Activated CD4-positive, alpha-beta T cell treated with anti-CD3 and anti-CD28 coated beads, Interleukin-2, amount 10 ng/mL, durations not matched to agents 24 days and 14 days (primary cell): Measurements from ENCODE around the gene CALCOCO2. TPM values are rescaled to one million over a fixed set of nuclear protein-coding genes. Genes with fewer than 3 reads are reported as not detected.

Experiments used
- DNase-seq: peaks from one replicate; pipeline ENCODE4 v3.0.0; 2022
- H3K27ac Mint-ChIP-seq: one replicate; pipeline ENCODE4 v1.8.0; 2022; ENCODE audit warnings: mild to moderate bottlenecking, mixed read lengths
- H3K27me3 Mint-ChIP-seq: one replicate; pipeline ENCODE4 v1.8.0; 2022; ENCODE audit warnings: mixed read lengths
- H3K36me3 Mint-ChIP-seq: one replicate; pipeline ENCODE4 v1.8.0; 2022; ENCODE audit warnings: low read depth, mild to moderate bottlenecking, mixed read lengths
- H3K4me1 Mint-ChIP-seq: one replicate; pipeline ENCODE4 v1.8.0; 2021; ENCODE audit warnings: mixed read lengths
- H3K4me3 Mint-ChIP-seq: one replicate; pipeline ENCODE4 v1.8.0; 2022; ENCODE audit warnings: mild to moderate bottlenecking, moderate library complexity, mixed read lengths
- H3K9me3 Mint-ChIP-seq: one replicate; pipeline ENCODE4 v1.8.0; 2021; ENCODE audit warnings: mixed read lengths
- intact Hi-C: fragments of 100-400 bp; cut with micrococcal nuclease; formaldehyde crosslinking; loops from one replicate; pipeline ENCODE4 v1.15.1; 2023
- total RNA-seq: library from RNA; stranded (reverse); gene quantifications from 2 replicates; pipeline ENCODE4 v1.2.3, GENCODE V29; 2022

Gene CALCOCO2
- total RNA-seq, 1 donor from 2014 or later: 48.1 TPM

DNA sequence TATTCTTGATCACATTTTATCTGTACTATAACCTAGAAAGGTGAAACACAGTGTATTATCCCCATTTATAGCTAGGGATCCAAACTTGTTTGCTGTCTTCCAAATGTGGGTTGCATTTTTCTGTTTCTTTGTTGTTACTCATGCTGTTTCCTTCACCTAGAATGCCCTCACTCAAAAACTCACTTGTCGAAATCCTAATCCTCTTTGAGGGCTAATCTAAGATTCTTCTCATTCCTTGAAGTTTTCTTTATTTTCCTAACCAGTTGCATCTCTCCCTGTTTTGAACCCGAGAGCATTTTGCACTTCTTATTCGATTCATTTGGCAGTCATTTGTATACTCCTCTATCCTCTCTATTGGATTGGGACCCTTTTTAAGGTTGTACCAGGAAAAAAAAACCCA, 9.6 kb downstream of the CALCOCO2 start:
- no peaks in the 10 kb centered on the region for H3K27me3 Mint-ChIP-seq
- no peaks in the 10 kb centered on the region for H3K9me3 Mint-ChIP-seq
- intact Hi-C loops: no loop called here
- H3K36me3 Mint-ChIP-seq: peaks cover 30% of the 10 kb centered on the region
- no peak for DNase-seq
- H3K27ac Mint-ChIP-seq: no peak overlapping the region
- H3K4me1 Mint-ChIP-seq: peaks cover 48% of the 10 kb centered on the region
- H3K4me3 Mint-ChIP-seq: peak overlapping the region; percentile 69

DNA sequence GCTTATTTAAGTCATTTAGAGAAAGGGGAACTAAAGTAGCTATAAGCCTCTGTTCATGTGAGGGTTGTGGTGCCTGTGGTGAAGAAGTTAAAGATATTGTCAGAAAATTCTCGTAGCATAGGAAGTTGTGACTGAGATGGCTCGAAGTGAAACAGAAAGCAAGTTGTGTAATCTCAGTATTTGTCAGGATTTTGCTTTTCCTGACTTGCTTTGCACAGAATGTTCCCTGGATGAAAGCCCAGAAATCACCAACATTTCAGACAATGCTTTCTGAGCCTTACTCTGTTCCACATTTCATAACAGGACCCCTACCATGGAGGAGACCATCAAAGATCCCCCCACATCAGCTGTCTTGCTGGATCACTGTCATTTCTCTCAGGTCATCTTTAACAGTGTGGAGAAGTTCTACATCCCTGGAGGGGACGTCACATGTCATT, 10.6 kb downstream of the CALCOCO2 start:
- intact Hi-C loops: loop anchor here (1.0 kb wide), 1 partner anchor 10 kb away; the partner anchor contains the start of gene CALCOCO2
- Mint-ChIP-seq H3K4me3 (peak overlapping the region; percentile 69), H3K27me3 (no peaks in the 10 kb centered on the region), H3K4me1 (peaks cover 38% of the 10 kb centered on the region), H3K36me3 (peaks cover 29% of the 10 kb centered on the region), H3K9me3 (no peaks in the 10 kb centered on the region), H3K27ac (peak overlapping the region; percentile 63)
- peak; percentile 87 for DNase-seq

DNA sequence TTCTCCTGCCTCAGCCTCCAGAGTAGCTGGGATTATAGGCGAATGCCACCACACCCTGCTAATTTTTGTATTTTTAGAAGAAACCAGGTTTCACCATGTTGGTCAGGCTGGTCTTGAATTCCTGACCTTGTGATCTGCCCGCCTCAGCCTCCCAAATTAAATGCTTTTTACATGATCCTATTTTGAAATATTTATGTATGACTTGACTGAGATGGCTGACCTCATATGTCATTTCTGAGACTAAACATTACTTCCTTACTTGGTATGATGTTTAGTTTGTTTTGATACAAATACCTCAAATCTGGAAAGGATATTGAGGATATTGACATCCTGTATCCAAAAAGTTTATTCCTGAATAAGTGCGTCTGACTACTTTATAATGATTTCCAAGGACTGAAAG, 11.9 kb downstream of the CALCOCO2 start:
- no peak overlapping the region for H3K4me3 Mint-ChIP-seq
- peaks cover 33% of the 10 kb centered on the region for H3K36me3 Mint-ChIP-seq
- H3K4me1 Mint-ChIP-seq: peaks cover 30% of the 10 kb centered on the region
- no peak for DNase-seq
- H3K9me3 Mint-ChIP-seq: no peaks in the 10 kb centered on the region
- intact Hi-C loops: no loop called here
- H3K27ac Mint-ChIP-seq: no peak overlapping the region
- no peaks in the 10 kb centered on the region for H3K27me3 Mint-ChIP-seq

- DNase-seq: no peak
- Mint-ChIP-seq H3K27me3 (no peaks in the 10 kb centered on the region), H3K4me3 (no peak overlapping the region), H3K36me3 (peaks cover 38% of the 10 kb centered on the region), H3K9me3 (no peaks in the 10 kb centered on the region), H3K4me1 (peaks cover 24% of the 10 kb centered on the region), H3K27ac (no peak overlapping the region)
- intact Hi-C loops: no loop called here
These were observed 12.5 kb downstream of the CALCOCO2 start for GRCh38 chr17:48843187-48843900.

DNA sequence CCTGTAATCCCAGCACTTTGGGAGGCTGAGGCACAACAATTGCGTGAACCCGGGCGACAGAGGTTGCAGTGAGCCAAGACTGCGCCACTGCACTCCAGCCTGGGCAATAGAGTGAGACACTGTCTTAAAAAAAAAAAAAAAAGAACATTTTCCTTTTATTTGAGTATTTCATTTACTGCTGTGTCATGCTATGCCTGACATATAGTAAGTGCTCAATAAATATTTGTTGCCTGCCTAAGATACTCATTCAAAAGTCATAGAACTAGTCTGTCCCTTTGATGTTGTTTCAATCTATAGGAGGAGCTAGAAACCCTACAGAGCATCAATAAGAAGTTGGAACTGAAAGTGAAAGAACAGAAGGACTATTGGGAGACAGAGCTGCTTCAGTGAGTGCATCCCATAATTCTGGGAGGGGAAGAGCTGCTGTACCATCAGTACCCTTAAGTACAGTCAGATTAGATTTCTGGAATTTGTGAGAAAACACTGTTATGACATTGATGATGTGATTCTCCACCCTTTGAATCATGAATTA, 20.0 kb downstream of the CALCOCO2 start:
- peak overlapping the region; percentile 60 for H3K27ac Mint-ChIP-seq
- no peaks in the 10 kb centered on the region for H3K27me3 Mint-ChIP-seq
- DNase-seq: no peak
- H3K4me1 Mint-ChIP-seq: peaks cover 11% of the 10 kb centered on the region
- H3K4me3 Mint-ChIP-seq: no peak overlapping the region
- intact Hi-C loops: no loop called here
- peaks cover 52% of the 10 kb centered on the region for H3K36me3 Mint-ChIP-seq
- H3K9me3 Mint-ChIP-seq: no peaks in the 10 kb centered on the region

DNA sequence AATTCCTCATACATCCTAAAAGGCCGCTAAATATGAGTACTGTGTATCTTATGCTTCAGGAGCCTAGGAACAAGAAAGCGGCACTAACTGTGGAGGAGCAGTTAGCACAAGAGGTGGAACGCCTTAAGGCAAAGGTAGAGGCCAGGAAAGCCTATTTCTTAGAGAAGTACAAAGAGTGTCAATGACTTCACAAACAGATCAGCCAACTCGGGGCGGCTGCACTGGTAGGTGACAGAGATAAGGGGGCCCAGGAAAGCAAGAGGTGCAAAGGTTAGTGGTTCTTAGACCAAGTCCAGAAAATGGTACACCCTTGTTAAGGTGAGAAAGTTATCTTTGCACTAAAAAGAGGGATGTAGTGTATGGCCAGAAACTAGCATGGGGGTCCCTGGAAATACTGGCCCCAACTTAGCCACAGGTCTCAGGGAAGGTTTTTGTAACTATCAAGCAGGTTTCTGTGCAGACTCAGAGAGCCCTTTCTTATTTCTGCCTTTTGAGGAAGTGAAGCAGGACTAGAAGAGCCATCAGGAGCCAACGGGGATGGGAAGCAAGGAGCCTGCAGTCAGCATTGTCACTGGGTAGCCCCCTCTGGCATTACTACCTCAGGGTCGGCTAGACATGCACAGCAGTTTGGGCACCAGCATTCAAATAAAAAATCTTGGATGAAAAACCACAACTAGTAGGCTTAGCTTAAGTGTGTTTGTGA, 24.1 kb downstream of the CALCOCO2 start:
- intact Hi-C loops: no loop called here
- H3K9me3 Mint-ChIP-seq: no peaks in the 10 kb centered on the region
- no peaks in the 10 kb centered on the region for H3K27me3 Mint-ChIP-seq
- peaks cover 47% of the 10 kb centered on the region for H3K36me3 Mint-ChIP-seq
- DNase-seq: no peak
- H3K4me3 Mint-ChIP-seq: no peak overlapping the region
- H3K4me1 Mint-ChIP-seq: peaks cover 17% of the 10 kb centered on the region
- H3K27ac Mint-ChIP-seq: no peak overlapping the region

GRCh38 chr17:48856122-48856821, 25.4 kb downstream of the CALCOCO2 start:
- no peak for DNase-seq
- Mint-ChIP-seq H3K4me1 (peaks cover 11% of the 10 kb centered on the region), H3K9me3 (no peaks in the 10 kb centered on the region), H3K27ac (no peak overlapping the region), H3K36me3 (peaks cover 54% of the 10 kb centered on the region), H3K4me3 (no peak overlapping the region), H3K27me3 (no peaks in the 10 kb centered on the region)
- intact Hi-C loops: no loop called here

GRCh38 chr17:48860034-48860433, 29.2 kb downstream of the CALCOCO2 start:
- Mint-ChIP-seq H3K9me3 (no peaks in the 10 kb centered on the region), H3K27me3 (no peaks in the 10 kb centered on the region), H3K4me1 (peaks cover 7% of the 10 kb centered on the region), H3K36me3 (peaks cover 62% of the 10 kb centered on the region), H3K4me3 (no peak overlapping the region), H3K27ac (no peak overlapping the region)
- DNase-seq: no peak
- intact Hi-C loops: no loop called here

DNA sequence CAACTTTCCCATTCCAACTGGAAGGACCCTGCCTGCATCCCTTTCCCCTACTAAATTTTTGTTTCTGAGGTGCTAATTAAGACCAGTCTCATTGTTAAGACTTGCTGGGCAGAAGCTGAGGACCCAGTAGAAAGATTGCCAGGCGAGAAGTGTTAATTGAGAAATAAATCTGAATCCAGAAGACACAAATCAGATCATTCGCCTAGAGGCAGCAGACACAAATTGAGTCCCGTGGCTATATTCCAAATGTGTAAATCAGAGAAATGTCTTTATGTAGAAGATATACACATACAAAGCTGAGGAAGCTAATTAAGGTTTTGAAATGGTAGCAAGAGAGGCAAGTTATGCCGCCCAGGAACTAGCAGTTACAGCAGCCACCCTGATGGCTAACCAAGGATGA, 29.6 kb downstream of the CALCOCO2 start:
- peaks cover 7% of the 10 kb centered on the region for H3K4me1 Mint-ChIP-seq
- H3K4me3 Mint-ChIP-seq: no peak overlapping the region
- intact Hi-C loops: no loop called here
- H3K27ac Mint-ChIP-seq: no peak overlapping the region
- peaks cover 60% of the 10 kb centered on the region for H3K36me3 Mint-ChIP-seq
- no peaks in the 10 kb centered on the region for H3K9me3 Mint-ChIP-seq
- no peaks in the 10 kb centered on the region for H3K27me3 Mint-ChIP-seq
- no peak for DNase-seq

DNA sequence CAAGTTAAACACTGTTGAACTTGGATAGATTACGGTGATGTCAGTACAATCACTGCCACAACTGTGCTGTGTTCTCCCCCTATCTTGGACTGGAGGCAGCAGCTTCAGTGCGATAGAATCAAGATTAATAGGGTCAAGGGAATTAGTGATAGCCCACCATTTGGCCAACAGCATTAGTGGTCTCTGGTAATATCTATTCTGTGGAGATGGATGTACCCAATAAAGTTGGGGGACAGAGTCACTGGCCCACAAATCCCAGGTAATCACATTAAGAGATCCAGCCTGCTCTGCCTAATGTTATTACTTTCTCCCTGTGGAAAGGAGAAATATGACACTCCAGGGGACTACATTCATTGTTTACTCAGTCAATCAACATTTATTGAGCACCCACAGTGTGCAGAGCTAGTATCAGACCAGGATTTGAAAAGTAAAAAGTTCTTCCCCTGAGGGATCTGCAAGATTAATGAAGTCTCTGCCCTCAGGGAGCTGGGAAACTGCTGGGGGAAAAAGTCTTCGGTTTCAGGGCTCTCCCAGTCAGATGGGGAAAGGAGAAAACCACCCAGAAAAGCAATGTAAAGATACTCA, 38.2 kb downstream of the CALCOCO2 start:
- H3K36me3 Mint-ChIP-seq: peaks cover 18% of the 10 kb centered on the region
- H3K27ac Mint-ChIP-seq: no peak overlapping the region
- no peak for DNase-seq
- peaks cover 5% of the 10 kb centered on the region for H3K27me3 Mint-ChIP-seq
- H3K9me3 Mint-ChIP-seq: no peaks in the 10 kb centered on the region
- intact Hi-C loops: no loop called here
- peaks cover 4% of the 10 kb centered on the region for H3K4me1 Mint-ChIP-seq
- no peak overlapping the region for H3K4me3 Mint-ChIP-seq

- intact Hi-C loops: no loop called here
- DNase-seq: no peak
- Mint-ChIP-seq H3K27ac (no peak overlapping the region), H3K4me1 (peaks cover 4% of the 10 kb centered on the region), H3K4me3 (no peak overlapping the region), H3K27me3 (peaks cover 5% of the 10 kb centered on the region), H3K9me3 (no peaks in the 10 kb centered on the region), H3K36me3 (peaks cover 10% of the 10 kb centered on the region)
These were observed 39.0 kb downstream of the CALCOCO2 start for GRCh38 chr17:48869821-48870318.

DNA sequence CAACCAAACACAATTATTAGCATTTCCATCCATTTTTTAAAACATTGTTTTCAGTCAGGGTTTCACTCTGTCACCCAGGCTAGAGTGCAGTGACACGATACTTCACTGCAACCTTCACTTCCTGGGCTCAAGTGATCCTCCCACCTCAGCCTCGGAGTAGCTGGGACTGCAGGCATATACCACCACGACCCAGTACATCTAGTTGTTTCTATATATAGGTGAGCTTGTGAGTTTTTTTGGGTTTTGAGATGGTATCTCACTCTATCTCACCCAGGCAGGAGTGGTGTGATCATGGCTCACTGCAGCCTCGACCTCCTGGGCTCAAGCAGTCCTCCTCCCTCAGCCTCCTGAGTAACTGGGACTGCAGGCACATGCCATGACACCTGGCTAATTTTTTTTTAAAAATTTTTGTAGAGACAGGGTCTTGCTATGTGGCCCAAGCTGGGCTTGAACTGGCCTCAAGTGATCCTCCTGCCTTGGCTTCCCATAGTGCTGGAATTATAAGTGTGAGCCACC, 40.3 kb downstream of the CALCOCO2 start:
- intact Hi-C loops: no loop called here
- H3K9me3 Mint-ChIP-seq: no peaks in the 10 kb centered on the region
- H3K36me3 Mint-ChIP-seq: peaks cover 3% of the 10 kb centered on the region
- no peak for DNase-seq
- H3K4me1 Mint-ChIP-seq: peaks cover 4% of the 10 kb centered on the region
- peaks cover 5% of the 10 kb centered on the region for H3K27me3 Mint-ChIP-seq
- H3K4me3 Mint-ChIP-seq: no peak overlapping the region
- no peak overlapping the region for H3K27ac Mint-ChIP-seq

DNA sequence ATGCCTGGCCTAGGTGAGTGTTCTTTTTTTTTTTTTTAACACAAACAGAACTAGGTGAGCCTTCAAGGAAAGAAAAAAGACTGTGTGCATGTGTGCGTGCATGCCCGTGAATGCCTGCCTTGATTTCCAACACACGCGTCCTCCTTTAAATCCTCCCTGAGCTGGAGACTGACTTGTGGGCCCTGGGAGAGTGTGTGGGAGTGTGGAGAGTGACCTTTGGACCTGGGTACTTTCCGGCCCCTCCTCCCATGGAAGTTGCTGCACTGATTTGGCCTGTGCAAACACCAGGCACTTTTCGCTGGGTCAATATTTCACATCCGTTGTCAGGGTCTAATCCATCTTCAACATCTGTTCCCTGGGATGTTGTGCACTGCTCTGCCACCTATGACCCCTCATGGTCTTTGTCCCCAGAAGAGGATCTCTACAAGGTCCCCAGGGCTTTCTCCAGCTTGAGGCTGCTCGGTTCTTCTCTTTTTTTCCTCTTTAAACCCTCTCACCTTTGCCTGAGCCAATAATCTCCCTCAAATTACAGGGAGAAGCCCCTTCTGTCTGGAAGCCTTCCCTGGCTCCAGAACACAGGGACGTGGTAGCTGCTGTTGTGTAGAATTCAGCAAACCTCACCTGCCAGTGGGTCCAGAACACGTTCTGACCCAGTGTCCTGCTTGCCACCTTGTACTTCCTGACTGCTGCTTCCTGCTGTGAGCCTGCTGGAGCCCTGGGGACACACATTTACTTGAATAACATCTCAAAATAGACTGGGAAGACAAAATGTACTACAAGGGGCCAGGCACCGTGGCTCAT, 40.9 kb downstream of the CALCOCO2 start:
- H3K27me3 Mint-ChIP-seq: peaks cover 7% of the 10 kb centered on the region
- H3K27ac Mint-ChIP-seq: no peak overlapping the region
- intact Hi-C loops: no loop called here
- H3K36me3 Mint-ChIP-seq: no peaks in the 10 kb centered on the region
- no peak for DNase-seq
- no peak overlapping the region for H3K4me3 Mint-ChIP-seq
- no peaks in the 10 kb centered on the region for H3K9me3 Mint-ChIP-seq
- peaks cover 4% of the 10 kb centered on the region for H3K4me1 Mint-ChIP-seq
